DMS 273 treated with DMSO at 0.1 percent for 48 hours (cell line): ENCODE data around the gene PPP4R1.
"Not testable (repeated sequence)": the region's sequence is repeated elsewhere in the genome, so short reads cannot be mapped to it uniquely, and the experiment has no call there.

Source experiments
- DNase-seq: peaks from one replicate; lab custom pipeline; 2025; lab: John Stamatoyannopoulos, UW

The PPP4R1 gene

DNA sequence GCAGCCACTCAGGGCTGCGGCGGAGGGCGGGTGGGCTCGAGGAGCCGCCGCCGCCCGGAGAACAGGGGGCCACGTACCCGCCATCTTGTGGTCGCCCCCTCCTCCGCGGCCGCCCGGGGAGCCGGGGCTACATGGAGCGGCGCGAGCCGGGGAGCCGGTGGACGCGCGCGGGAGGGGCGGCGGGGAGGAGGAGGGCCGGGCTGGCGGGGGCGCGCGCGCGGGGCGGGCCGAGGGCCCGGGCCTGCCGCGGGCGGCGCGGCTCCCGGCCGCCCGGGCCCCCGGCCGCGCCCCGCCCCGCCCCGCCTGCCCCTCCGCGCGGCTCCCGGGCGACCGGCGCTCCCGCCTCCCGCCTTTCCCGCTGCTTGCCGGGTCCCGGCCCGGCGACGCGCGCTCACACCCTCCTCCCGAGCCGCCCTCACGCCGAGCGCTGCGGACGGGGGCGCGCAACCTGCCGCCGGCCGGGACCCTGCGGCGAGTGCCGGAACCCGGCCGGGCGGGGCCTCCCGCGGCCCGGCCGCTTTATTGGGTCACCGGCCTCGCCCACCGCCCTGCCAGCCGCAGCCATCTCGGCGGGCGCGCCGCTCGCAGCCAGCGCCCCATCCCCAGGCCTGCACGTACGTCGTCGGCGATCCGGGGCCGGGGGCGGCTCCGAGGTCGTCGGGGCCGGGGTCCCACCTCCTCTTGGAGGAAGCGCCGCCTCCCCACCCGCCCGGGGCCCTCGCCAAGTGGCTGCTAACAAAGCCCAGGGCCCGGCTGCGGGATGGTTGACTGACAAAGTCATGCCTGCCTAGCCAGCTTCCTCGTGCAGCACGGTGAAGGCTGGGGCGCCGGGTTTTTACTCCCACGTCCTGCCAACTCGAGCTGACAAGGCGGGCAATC, at the start of gene PPP4R1:
TSS of gene PPP4R1 (minus strand) at position 159 of the 879 bp plus-strand sequence. CDS start at position 84, 75 bp downstream.
- peak; percentile 2 for DNase-seq

- DNase-seq: no peak
Measured at GRCh38 chr18:9663377-9663776, 49.0 kb upstream of the PPP4R1 start.

- DNase-seq: no peak
Measured at GRCh38 chr18:9661564-9661963, 47.2 kb upstream of the PPP4R1 start.

- DNase-seq: no peak
Measured at GRCh38 chr18:9659499-9660375, 45.4 kb upstream of the PPP4R1 start.

DNA sequence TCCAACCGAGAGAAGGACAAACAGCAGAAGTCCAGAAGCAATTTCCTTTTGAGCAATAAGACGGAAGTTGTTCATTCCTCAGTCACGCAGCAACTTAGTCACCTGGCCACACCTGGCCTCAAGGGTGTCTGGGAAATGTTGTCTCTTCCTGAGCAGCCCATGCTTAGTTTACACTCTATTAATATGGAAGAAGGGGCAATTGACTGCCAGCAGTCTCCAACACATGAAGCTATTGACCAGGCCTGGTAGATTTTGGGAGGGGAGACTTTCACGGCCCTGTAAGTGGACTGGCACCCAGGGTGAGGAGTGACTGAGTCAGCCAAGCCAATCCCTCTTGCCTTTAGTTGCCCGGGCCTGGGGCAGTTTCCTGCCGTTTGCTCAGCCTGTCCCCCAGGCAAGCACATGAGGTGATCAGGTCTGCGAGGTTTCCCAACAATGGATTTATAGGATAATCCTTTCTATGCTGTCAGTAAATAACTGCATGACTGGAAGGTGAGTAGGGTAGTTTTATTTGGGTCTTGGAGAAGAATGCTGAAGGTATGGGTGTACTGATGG, 43.8 kb upstream of the PPP4R1 start:
- no peak for DNase-seq

DNA sequence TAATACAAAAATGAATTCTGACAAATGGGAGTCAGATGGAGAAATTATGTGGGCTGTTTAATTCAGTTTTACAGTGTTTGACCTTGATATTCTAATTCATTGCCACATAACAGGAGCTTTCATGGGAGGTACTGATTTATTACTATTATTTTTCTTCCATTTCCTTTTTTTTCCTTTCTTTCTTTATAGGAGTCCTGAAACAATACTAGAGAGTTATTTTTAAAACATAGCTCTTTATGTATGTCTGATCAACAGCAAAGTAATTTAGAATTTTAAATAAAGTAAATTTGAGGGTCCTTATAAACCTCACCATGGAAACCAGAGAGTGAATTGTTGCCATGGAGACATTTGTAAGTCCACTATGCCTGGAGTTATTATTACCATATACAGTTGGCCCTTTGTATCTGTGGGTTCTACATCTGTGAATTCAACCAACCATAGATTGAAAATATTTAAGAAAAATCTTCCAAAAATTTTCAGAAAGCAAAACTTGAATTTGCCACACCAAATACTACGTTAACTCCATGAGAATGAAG, 40.9 kb upstream of the PPP4R1 start:
- no peak for DNase-seq

DNA sequence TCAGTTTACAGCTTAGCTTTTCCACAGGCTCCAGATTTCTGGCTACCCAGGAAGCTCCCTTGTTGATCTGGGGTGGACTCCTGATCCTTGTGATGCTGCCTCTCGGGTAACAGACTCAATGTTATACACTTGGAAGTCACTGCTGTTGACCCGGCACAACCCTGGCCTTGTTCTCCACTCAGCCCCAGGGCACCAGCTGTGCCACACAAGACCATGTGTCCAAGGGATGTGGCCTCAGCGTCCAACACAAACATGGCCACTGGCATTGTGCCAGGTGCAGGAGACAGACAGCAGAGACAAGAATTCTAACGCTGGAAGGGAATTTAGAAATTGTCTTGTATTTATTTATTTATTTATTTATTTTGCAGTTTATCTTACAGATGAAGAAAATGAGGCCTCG, 39.0 kb upstream of the PPP4R1 start:
- no peak for DNase-seq

- DNase-seq: no peak
Measured at GRCh38 chr18:9649164-9649540, 34.8 kb upstream of the PPP4R1 start.

DNA sequence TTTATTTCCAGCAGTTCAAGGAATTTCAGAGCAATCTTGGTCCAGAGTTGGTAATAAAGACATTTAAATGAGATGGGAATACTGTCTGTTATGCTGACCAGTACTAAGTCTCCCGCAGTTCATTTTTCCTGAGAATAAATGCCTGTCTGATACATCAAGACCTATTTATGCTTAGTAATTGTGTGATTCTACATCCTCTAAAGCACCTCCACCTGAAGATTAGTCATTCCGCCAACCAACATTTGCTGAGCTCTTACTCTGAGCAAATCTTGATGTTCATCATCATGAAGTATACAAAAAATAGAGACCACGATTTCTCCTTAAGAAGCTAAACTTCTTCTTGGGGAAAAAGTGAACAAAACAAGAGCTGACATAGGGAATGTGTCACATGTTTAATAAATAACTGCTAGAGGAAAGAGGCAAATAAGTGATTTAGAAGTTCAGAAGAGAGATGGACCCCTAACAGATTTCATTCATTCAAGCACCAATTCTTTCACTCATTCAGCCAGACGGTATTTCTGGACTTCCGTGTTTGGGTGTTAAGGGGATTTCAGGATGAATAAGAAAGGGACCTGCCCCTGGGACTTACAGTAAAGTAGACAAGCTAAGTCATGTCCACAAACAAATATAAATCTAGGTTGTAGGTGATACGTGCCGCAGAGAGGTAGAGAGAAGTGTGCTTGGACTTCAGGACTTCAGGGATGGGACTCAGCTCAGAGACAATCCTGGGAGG, 34.2 kb upstream of the PPP4R1 start:
- DNase-seq: no peak

- DNase-seq: no peak
Measured at GRCh38 chr18:9647496-9648323, 33.4 kb upstream of the PPP4R1 start.

DNA sequence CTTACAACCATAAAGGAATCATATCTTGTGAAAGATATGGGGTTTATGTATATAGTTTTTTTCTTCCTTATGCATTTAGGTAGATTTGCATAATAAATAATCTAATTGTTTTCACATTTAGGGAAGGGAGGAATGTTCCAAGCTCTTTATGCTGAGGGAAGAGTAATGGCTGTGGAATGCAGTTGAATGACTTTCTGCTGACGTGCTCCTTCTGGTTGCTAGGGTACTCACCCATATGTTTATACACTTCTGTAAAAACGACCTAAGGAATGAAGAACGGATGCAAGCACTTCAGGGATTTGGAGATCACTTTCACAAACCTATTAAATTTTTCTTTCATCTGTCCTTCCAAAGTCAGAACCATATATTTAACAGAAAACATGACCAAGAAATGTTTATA, 29.2 kb upstream of the PPP4R1 start:
- no peak for DNase-seq

- DNase-seq: no peak
Measured at GRCh38 chr18:9642799-9643462, 28.6 kb upstream of the PPP4R1 start.

- DNase-seq: not testable (repeated sequence)
Measured at GRCh38 chr18:9641081-9641480, 26.7 kb upstream of the PPP4R1 start.

- no peak for DNase-seq
Measured at GRCh38 chr18:9638886-9639285, 24.5 kb upstream of the PPP4R1 start.

DNA sequence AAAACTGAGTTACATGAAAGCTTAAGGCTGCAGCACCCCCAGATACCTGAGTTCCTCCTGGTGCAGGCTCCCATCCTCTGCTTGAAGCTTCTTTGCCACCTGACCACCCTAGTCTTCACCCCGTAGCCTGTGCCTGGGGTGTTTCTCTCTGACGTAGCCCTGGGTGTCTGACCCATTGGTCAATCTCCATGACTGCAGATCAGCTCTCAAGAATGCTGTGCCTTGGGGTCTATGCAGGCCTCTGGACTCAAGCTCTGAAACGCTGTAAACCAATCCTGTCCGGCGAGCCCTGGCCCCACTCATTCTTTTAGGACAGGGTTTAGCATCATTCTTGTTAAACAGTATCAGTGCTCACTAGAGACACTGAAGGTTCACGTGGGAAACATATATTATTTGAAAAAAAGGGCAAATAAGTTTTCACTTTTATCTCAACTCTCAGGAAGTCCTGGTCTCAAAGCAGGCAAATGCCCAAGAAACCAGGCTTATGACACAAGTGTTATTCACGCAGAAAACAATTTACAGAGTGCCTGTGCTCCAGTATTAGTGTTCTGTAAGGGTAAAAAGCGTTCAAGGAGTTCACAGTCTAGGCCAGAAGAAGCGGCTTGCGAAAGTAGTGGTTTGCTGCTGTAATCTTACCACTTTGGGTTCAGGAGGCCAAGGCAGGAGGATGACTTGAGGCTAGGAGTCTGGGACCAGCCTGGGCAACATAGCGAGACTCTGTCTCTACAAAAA, 22.8 kb upstream of the PPP4R1 start:
- DNase-seq: no peak

GRCh38 chr18:9634856-9635255, 20.5 kb upstream of the PPP4R1 start:
- no peak for DNase-seq

DNA sequence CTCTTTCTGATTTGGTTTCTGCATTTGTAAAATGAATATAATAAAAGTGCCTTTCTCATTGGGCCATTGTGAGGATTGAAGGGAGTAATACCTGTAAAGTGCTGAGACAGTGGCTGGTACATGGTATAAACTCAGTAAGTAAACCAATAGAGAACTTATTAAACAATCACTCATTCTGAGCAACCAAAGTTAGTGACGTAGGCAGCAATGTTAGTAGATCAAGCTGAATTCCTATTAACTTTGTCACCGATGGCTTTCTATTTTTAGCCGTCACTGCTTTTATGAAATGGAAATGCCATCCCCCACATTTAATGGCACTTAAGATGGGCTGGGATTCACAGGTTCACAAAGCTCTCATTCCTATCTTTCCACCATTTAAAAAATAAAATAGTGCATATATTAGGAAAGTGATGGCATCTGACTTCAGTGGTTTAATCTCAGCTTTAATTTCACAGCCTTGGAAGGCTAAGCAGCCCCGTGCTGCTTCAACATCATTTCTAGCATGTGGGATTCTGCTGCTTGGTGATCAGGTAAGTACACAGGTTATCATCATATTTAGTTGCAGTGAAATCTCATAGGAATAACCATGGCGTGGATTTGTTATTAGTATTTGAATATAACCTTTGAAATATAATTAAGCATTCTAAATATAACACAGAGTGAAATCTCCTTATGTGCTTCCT, 17.6 kb upstream of the PPP4R1 start:
- DNase-seq: no peak

DNA sequence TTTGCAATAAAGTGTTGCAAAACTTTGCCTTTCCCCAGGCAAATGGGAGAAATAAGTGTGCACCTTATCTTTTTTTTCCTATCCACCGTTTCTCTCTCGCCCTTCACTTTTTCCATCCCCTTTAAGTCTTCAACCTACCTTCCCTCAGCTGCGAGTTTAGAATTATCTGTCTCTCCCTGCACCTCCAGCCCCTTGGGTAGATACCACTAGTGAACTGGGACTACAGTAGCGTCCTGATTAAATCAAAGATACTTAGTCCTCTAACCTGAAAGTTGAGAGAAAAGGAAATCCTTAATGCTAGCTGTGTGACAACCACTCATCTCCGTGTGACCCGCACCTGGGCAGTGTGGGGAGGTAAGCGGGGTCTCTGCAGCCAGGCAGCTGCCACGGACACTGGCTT, 16.1 kb upstream of the PPP4R1 start:
- no peak for DNase-seq

DNA sequence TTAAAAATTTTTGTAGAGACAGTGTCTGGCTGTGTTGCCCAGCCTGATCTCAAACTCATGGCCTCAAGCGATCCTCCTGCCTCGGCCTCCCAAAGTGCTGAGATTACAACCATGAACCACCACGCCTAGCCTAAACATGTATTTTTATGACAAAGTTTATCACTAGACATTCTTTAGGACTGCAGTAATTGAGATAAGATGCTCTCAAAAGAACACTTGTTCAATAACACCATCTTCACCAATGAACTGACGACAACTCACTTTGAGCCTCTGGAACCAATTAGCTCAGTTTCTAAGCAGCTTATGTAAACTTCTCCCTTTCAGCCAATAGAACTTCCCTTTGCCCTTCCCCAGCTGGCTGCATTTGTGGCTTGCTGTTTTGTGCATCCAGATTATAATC, 15.3 kb upstream of the PPP4R1 start:
- no peak for DNase-seq
